GM12872 (cell line): ENCODE results near the gene GZMM.

Experiments
- CTCF ChIP-seq: IDR thresholded peaks from 3 replicates; pipeline ENCODE4 v1.5.1; 2011; ENCODE audit warnings: low read depth, mild to moderate bottlenecking, low read length, moderate library complexity; ENCODE audit not compliant: insufficient read depth

GZMM gene

GRCh38 chr19:543910-544608, at the start of gene GZMM:
Gene GZMM (plus strand): TSS chr19:544053. CDS start chr19:544072, 19 bp downstream.
- TF ChIP-seq CTCF = no peak

GRCh38 chr19:494171-495080, 49.4 kb upstream of the GZMM start:
- no peak for TF ChIP-seq CTCF

GRCh38 chr19:495081-495401, 48.8 kb upstream of the GZMM start:
- no peak for TF ChIP-seq CTCF

GRCh38 chr19:495402-496111, 48.3 kb upstream of the GZMM start:
- TF ChIP-seq CTCF = peak; percentile 72

GRCh38 chr19:496112-496665, 47.7 kb upstream of the GZMM start, which contains the start of gene MADCAM1:
Gene MADCAM1 (plus strand): TSS chr19:496486. CDS start chr19:496500, 14 bp downstream.
- no peak for TF ChIP-seq CTCF

GRCh38 chr19:496986-497385, 46.9 kb upstream of the GZMM start:
- TF ChIP-seq CTCF = no peak

GRCh38 chr19:497491-497868, 46.4 kb upstream of the GZMM start:
- TF ChIP-seq CTCF = no peak
